Measurements from ENCODE around the gene NMNAT2. TPM values are rescaled to one million over a fixed set of nuclear protein-coding genes. Genes with fewer than 3 reads are reported as not detected.

Gene NMNAT2
- polyA plus RNA-seq, 3 donors, result 0.22 to 0.43 TPM; not detected in 1

- Histone ChIP-seq H3K27me3 (ENCODE audit: control insufficient read depth in 2 of 2, insufficient read depth in 2 of 2, low read length in 2 of 2) (no peaks in the 10 kb centered on the region), H4K20me1 (ENCODE audit: insufficient read depth, low read length) (no peaks in the 10 kb centered on the region), H3K4me3 (replicated peaks in 1 of 3; ENCODE audit: low read depth in 2 of 3, low read length in 3 of 3) (no peak overlapping the region), H3K9me3 (replicated peaks in 1 of 2; ENCODE audit: control insufficient read depth in 1 of 2, insufficient read depth in 1 of 2, low read length in 2 of 2) (no peaks in the 10 kb centered on the region), H3K36me3 (replicated peaks in 1 of 2; ENCODE audit: control insufficient read depth in 1 of 2, insufficient read depth in 2 of 2, low read length in 2 of 2) (no peaks in the 10 kb centered on the region), H3K4me2 (replicated peaks; ENCODE audit: extremely low read depth, low read length, poor library complexity, severe bottlenecking) (no peak overlapping the region), H3K79me2 (ENCODE audit: insufficient read depth, low read length) (no peaks in the 10 kb centered on the region), H3K9ac (ENCODE audit: insufficient read depth, low read length, poor library complexity, severe bottlenecking) (no peak overlapping the region), H3K27ac (ENCODE audit: low read depth in 1 of 2, low read length in 2 of 2) (no peak overlapping the region), H3K4me1 (ENCODE audit: control insufficient read depth in 1 of 2, insufficient read depth in 2 of 2, low read length in 2 of 2) (no peaks in the 10 kb centered on the region), H2AFZ (ENCODE audit: insufficient read depth, low read depth, low read length, poor library complexity, severe bottlenecking) (no peak overlapping the region)
- Mint-ChIP-seq H3K27me3 (ENCODE audit: low read depth in 3 of 3) (peaks cover 5 to 12% (median 6%) of the 10 kb centered on the region in 3 donors), H3K36me3 (no peaks in the 10 kb centered on the region), H3K9me3 (no peaks in the 10 kb centered on the region), H3K27ac (no peak overlapping the region), H3K4me3 (no peak overlapping the region), H3K4me1 (peaks cover 5% of the 10 kb centered on the region)
- intact Hi-C loops (cut with micrococcal nuclease), result no loop called here
- WGBS (ENCODE audit: insufficient coverage), result 68% methylated on average over 4 of the region's 6 CpGs
- TF ChIP-seq CTCF (IDR thresholded peaks at IDR 0.05), result no peak
- no peak for DNase-seq
These were observed 102.0 kb downstream of the NMNAT2 start for GRCh38 chr1:183315991-183316758.

GRCh38 chr1:183313063-183313462, 105.1 kb downstream of the NMNAT2 start:
- peaks cover 0 to 4% (median 0%) of the 10 kb centered on the region in 7 donors for H3K9me3 Mint-ChIP-seq
- DNase-seq, result no peak
- H3K27me3 Mint-ChIP-seq (ENCODE audit: low read depth in 3 of 3), result peaks cover 4 to 9% (median 9%) of the 10 kb centered on the region in 3 donors
- no peak overlapping the region for H2AFZ ChIP-seq (ENCODE audit: insufficient read depth, low read depth, low read length, poor library complexity, severe bottlenecking)
- H3K27me3 ChIP-seq (ENCODE audit: control insufficient read depth in 2 of 2, insufficient read depth in 2 of 2, low read length in 2 of 2), result no peaks in the 10 kb centered on the region
- no peaks in the 10 kb centered on the region for H3K4me1 Mint-ChIP-seq
- intact Hi-C loops (cut with micrococcal nuclease), result no loop called here
- no CpG with 5 or more reads among the region's 3 CpGs for WGBS (ENCODE audit: insufficient coverage)
- no peak overlapping the region for H3K9ac ChIP-seq (ENCODE audit: insufficient read depth, low read length, poor library complexity, severe bottlenecking)
- H3K4me3 Mint-ChIP-seq, result no peak overlapping the region
- no peak overlapping the region for H3K27ac ChIP-seq (ENCODE audit: low read depth in 1 of 2, low read length in 2 of 2)
- H3K4me2 ChIP-seq (replicated peaks; ENCODE audit: extremely low read depth, low read length, poor library complexity, severe bottlenecking), result no peak overlapping the region
- H3K4me1 ChIP-seq (ENCODE audit: control insufficient read depth in 1 of 2, insufficient read depth in 2 of 2, low read length in 2 of 2), result no peaks in the 10 kb centered on the region
- no peak overlapping the region for H3K4me3 ChIP-seq (replicated peaks in 1 of 3; ENCODE audit: low read depth in 2 of 3, low read length in 3 of 3)
- no peaks in the 10 kb centered on the region for H3K36me3 Mint-ChIP-seq
- no peaks in the 10 kb centered on the region for H3K79me2 ChIP-seq (ENCODE audit: insufficient read depth, low read length)
- no peaks in the 10 kb centered on the region for H3K36me3 ChIP-seq (replicated peaks in 1 of 2; ENCODE audit: control insufficient read depth in 1 of 2, insufficient read depth in 2 of 2, low read length in 2 of 2)
- no peaks in the 10 kb centered on the region for H3K9me3 ChIP-seq (replicated peaks in 1 of 2; ENCODE audit: control insufficient read depth in 1 of 2, insufficient read depth in 1 of 2, low read length in 2 of 2)
- no peaks in the 10 kb centered on the region for H4K20me1 ChIP-seq (ENCODE audit: insufficient read depth, low read length)
- no peak overlapping the region for H3K27ac Mint-ChIP-seq
- TF ChIP-seq CTCF (IDR thresholded peaks at IDR 0.05), result no peak

Data from CD14-positive monocyte (primary cell).